ENCODE results near the gene CACNA2D1.

DNA sequence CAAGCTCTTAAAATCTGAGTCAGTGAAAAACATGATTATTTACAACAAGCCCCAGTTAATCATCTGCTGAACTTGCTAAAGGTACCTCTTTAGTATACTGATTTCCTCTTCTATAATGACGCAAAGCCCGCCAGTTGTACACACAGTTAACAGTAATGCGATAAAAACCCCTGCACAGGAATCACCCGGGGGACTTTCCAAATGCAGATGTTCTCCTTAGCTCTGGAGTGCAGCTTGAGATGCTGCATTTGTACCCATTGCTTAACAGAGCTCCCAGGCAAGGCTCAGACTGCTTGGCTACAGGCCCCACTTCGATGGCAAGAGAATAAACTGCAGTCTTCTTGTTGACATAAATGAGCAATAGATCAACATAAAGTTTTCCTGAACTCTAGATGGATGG, 394.1 kb downstream of the CACNA2D1 start:
- TF ChIP-seq, protein P1, sequence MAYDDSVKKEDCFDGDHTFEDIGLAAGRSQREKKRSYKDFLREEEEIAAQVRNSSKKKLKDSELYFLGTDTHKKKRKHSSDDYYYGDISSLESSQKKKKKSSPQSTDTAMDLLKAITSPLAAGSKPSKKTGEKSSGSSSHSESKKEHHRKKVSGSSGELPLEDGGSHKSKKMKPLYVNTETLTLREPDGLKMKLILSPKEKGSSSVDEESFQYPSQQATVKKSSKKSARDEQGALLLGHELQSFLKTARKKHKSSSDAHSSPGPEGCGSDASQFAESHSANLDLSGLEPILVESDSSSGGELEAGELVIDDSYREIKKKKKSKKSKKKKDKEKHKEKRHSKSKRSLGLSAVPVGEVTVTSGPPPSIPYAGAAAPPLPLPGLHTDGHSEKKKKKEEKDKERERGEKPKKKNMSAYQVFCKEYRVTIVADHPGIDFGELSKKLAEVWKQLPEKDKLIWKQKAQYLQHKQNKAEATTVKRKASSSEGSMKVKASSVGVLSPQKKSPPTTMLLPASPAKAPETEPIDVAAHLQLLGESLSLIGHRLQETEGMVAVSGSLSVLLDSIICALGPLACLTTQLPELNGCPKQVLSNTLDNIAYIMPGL (CRISPR knock-in tag; IDR thresholded peaks at IDR 0.05; ENCODE audit: borderline replicate concordance), result no peak
- peak; percentile 62; the same call in 1 of the 2 replicates for TF ChIP-seq PBX3 (IDR thresholded peaks at IDR 0.05)
- no peak for TF ChIP-seq POLR2A (IDR thresholded peaks at IDR 0.05; ENCODE audit: low read length)
- TF ChIP-seq RAD21 (conservative IDR thresholded peaks at IDR 0.05 in 1 of 2, IDR thresholded peaks at IDR 0.05 in 1 of 2), result peak; percentile 16 to 46
- TF ChIP-seq, protein P2, sequence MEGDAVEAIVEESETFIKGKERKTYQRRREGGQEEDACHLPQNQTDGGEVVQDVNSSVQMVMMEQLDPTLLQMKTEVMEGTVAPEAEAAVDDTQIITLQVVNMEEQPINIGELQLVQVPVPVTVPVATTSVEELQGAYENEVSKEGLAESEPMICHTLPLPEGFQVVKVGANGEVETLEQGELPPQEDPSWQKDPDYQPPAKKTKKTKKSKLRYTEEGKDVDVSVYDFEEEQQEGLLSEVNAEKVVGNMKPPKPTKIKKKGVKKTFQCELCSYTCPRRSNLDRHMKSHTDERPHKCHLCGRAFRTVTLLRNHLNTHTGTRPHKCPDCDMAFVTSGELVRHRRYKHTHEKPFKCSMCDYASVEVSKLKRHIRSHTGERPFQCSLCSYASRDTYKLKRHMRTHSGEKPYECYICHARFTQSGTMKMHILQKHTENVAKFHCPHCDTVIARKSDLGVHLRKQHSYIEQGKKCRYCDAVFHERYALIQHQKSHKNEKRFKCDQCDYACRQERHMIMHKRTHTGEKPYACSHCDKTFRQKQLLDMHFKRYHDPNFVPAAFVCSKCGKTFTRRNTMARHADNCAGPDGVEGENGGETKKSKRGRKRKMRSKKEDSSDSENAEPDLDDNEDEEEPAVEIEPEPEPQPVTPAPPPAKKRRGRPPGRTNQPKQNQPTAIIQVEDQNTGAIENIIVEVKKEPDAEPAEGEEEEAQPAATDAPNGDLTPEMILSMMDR (IDR thresholded peaks at IDR 0.05), result no peak
- peak; percentile 43; the same call in 1 of the 2 replicates for TF ChIP-seq FOSL2 (IDR thresholded peaks at IDR 0.05)
- peak; percentile 76 for TF ChIP-seq FOSL2 (CRISPR knock-in tag; IDR thresholded peaks at IDR 0.05)
- TF ChIP-seq, protein P3, sequence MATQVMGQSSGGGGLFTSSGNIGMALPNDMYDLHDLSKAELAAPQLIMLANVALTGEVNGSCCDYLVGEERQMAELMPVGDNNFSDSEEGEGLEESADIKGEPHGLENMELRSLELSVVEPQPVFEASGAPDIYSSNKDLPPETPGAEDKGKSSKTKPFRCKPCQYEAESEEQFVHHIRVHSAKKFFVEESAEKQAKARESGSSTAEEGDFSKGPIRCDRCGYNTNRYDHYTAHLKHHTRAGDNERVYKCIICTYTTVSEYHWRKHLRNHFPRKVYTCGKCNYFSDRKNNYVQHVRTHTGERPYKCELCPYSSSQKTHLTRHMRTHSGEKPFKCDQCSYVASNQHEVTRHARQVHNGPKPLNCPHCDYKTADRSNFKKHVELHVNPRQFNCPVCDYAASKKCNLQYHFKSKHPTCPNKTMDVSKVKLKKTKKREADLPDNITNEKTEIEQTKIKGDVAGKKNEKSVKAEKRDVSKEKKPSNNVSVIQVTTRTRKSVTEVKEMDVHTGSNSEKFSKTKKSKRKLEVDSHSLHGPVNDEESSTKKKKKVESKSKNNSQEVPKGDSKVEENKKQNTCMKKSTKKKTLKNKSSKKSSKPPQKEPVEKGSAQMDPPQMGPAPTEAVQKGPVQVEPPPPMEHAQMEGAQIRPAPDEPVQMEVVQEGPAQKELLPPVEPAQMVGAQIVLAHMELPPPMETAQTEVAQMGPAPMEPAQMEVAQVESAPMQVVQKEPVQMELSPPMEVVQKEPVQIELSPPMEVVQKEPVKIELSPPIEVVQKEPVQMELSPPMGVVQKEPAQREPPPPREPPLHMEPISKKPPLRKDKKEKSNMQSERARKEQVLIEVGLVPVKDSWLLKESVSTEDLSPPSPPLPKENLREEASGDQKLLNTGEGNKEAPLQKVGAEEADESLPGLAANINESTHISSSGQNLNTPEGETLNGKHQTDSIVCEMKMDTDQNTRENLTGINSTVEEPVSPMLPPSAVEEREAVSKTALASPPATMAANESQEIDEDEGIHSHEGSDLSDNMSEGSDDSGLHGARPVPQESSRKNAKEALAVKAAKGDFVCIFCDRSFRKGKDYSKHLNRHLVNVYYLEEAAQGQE (IDR thresholded peaks at IDR 0.05), result no peak
- TF ChIP-seq MYC (IDR thresholded peaks at IDR 0.05; ENCODE audit: borderline replicate concordance, low read length), result no peak
- no peak for TF ChIP-seq E2F6 (IDR thresholded peaks at IDR 0.05; ENCODE audit: borderline replicate concordance, low read depth)
